Stimulated activated effector memory CD8-positive, alpha-beta T cell treated with anti-CD3 and anti-CD28 coated beads, Interleukin-12 subunit alpha, Interleukin-12 subunit beta, amount 100 ng/mL, for 72 hours (primary cell): Measurements from ENCODE around the gene AHI1.

Source experiments
- ATAC-seq: fragments of 150-1000 bp; cut with Tn5 transposase; 2 replicates; pipeline ENCODE4 v1.10.0; 2021
- DNase-seq, 2 donors: peaks; one replicate each; pipeline ENCODE4 v3.0.0; 2021 to 2022; ENCODE audit warnings: low spot score in 2 of 2
- H3K27ac Mint-ChIP-seq: one replicate; pipeline ENCODE4 v1.8.0; 2022; ENCODE audit warnings: mild to moderate bottlenecking, mixed read lengths
- H3K36me3 Mint-ChIP-seq: one replicate; pipeline ENCODE4 v1.8.0; 2022; ENCODE audit warnings: mild to moderate bottlenecking, mixed read lengths
- H3K4me1 Mint-ChIP-seq: one replicate; pipeline ENCODE4 v1.8.0; 2022; ENCODE audit warnings: mixed read lengths
- H3K4me3 Mint-ChIP-seq: one replicate; pipeline ENCODE4 v1.8.0; 2022; ENCODE audit warnings: mild to moderate bottlenecking, mixed read lengths
- H3K9me3 Mint-ChIP-seq: one replicate; pipeline ENCODE4 v1.8.0; 2022; ENCODE audit warnings: mixed read lengths

Gene AHI1

GRCh38 chr6:135298455-135298854, 199.1 kb downstream of the AHI1 start:
- peak; percentile 79 for ATAC-seq
- H3K4me1 Mint-ChIP-seq, result peaks cover 24% of the 10 kb centered on the region
- peak overlapping the region; percentile 62 for H3K27ac Mint-ChIP-seq
- peaks cover 3% of the 10 kb centered on the region for H3K9me3 Mint-ChIP-seq
- DNase-seq, result no peak
- peak overlapping the region; percentile 32 for H3K4me3 Mint-ChIP-seq
- no peaks in the 10 kb centered on the region for H3K36me3 Mint-ChIP-seq

GRCh38 chr6:135296715-135297114, 200.8 kb downstream of the AHI1 start:
- Mint-ChIP-seq H3K4me1 (peaks cover 24% of the 10 kb centered on the region), H3K9me3 (peaks cover 3% of the 10 kb centered on the region), H3K4me3 (no peak overlapping the region), H3K27ac (no peak overlapping the region), H3K36me3 (no peaks in the 10 kb centered on the region)
- ATAC-seq (peak; percentile 61), DNase-seq (no peak)

DNA sequence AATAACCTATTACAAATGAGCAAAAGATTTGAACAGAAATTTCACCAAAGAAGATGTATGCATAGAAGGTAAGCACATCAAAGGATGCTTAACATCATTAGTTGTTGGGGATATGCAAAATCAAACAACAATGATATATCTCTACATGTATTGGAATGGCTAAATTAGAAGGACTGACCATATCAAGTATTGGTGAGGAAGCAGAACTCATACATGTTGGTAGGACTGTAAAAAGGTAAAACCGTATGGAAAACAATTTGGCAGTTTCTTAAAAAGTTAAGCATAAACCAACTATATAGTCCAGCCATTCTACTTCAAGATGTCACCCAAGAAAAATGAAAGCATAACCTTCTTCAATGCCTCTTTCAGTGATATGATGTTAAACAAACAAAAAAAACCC, 202.5 kb downstream of the AHI1 start:
- Mint-ChIP-seq H3K27ac (no peak overlapping the region), H3K36me3 (no peaks in the 10 kb centered on the region), H3K9me3 (peaks cover 3% of the 10 kb centered on the region), H3K4me1 (peaks cover 24% of the 10 kb centered on the region), H3K4me3 (no peak overlapping the region)
- DNase-seq, result no peak
- ATAC-seq, result no peak

DNA sequence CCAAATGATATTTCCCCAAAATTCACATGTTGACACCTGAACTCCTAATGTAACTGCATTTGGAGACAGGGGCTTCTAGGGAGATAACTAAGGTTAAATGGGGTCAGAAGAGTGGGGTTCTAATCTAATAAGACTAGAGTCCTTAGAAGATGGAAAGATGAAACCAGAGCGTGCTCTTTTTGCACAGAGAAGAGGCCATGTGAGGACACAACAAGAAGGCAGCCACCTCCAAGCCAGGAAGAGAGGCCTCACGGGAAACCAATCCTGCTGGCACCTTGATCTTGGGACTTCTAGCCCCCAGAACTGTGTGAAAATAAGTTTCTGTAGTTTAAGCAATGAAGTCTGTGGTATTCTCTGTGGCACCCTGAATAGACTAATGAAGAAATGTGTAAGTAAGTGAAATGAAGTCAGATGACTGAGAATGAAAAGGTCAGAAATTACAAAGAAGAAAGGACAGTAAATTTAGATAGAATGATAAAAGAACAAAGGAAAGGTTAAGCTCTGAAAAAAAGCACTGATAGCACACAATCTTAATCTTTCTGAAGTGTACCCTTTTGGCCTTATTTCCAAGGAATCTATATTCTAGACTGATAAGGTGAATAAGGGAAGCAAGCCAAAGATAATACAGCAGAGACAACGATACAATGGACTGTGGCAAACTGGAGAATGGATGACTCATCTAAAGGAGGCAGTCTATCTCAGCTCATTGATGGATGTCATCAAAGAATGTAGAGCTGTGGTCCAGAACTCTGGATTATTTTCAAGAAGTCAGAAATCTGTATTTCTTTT, 206.1 kb downstream of the AHI1 start:
- Mint-ChIP-seq H3K27ac (no peak overlapping the region), H3K36me3 (peaks cover 5% of the 10 kb centered on the region), H3K4me1 (peaks cover 14% of the 10 kb centered on the region), H3K4me3 (no peak overlapping the region), H3K9me3 (peaks cover 3% of the 10 kb centered on the region)
- peak; percentile 86 for ATAC-seq
- DNase-seq, result no peak

- ATAC-seq (no peak), DNase-seq (no peak)
- no peaks in the 10 kb centered on the region for H3K9me3 Mint-ChIP-seq
- peaks cover 10% of the 10 kb centered on the region for H3K4me1 Mint-ChIP-seq
- H3K4me3 Mint-ChIP-seq, result no peak overlapping the region
- H3K36me3 Mint-ChIP-seq, result peaks cover 5% of the 10 kb centered on the region
- no peak overlapping the region for H3K27ac Mint-ChIP-seq
Measured at GRCh38 chr6:135289816-135290215, 207.7 kb downstream of the AHI1 start.

DNA sequence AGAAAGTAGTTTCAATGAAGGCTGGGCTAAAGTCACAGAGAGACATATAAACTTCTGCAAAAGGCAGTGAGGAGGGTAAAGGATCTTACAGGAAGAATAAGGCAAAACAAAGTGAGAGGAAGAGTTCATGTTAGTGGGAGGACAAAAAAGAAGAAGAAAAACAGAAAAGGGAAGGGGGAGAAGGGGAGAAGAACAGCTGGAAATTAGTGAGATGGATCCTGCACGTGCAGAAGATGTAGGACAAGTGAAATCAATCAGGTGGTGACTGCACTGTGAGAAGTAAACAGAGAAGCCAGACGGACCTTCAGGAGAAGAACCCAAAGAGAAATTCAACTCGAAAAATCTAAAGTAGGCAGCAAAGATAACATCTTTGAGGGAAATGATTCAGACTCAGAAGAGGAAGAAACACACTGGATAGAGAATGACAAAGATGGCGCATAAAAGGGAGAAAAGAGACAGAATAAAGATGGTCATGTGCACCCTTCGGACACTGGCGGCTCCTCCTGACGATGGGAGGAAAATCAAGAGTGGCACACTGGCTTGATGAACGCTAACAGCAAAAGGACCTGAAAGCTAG, 210.5 kb downstream of the AHI1 start:
- Mint-ChIP-seq H3K9me3 (no peaks in the 10 kb centered on the region), H3K4me3 (no peak overlapping the region), H3K4me1 (peaks cover 10% of the 10 kb centered on the region), H3K36me3 (peaks cover 5% of the 10 kb centered on the region), H3K27ac (no peak overlapping the region)
- DNase-seq (no peak), ATAC-seq (peak; percentile 24)

DNA sequence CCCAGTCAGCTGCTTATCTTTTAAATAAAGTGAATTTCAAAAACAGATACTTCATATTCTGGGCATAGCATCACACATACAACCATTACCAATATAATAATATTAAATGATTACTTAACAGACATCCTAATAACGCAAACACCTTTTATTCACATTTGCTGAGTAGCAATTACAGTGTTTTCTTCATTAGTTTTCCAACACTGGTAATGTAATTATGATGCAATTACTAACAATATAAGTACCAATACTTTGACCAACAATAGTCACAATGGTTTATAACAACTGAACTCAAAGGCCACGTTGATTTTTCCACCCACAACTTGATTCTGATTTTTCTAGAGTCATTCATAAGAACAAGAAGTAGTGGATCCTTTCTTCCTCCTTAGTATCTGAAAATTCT, 212.4 kb downstream of the AHI1 start:
- H3K36me3 Mint-ChIP-seq, result peaks cover 5% of the 10 kb centered on the region
- no peak for DNase-seq
- H3K27ac Mint-ChIP-seq, result no peak overlapping the region
- no peaks in the 10 kb centered on the region for H3K9me3 Mint-ChIP-seq
- ATAC-seq, result no peak
- peaks cover 10% of the 10 kb centered on the region for H3K4me1 Mint-ChIP-seq
- no peak overlapping the region for H3K4me3 Mint-ChIP-seq

- no peak overlapping the region for H3K4me3 Mint-ChIP-seq
- H3K36me3 Mint-ChIP-seq, result peaks cover under 1% of the 10 kb centered on the region
Measured at GRCh38 chr6:135283926-135284325, 213.6 kb downstream of the AHI1 start.

GRCh38 chr6:135282395-135282794, 215.1 kb downstream of the AHI1 start:
- DNase-seq (no peak), ATAC-seq (no peak)
- no peak overlapping the region for H3K4me3 Mint-ChIP-seq
- H3K9me3 Mint-ChIP-seq, result no peaks in the 10 kb centered on the region
- no peak overlapping the region for H3K27ac Mint-ChIP-seq
- no peaks in the 10 kb centered on the region for H3K36me3 Mint-ChIP-seq
- peaks cover 8% of the 10 kb centered on the region for H3K4me1 Mint-ChIP-seq

More at GRCh38 chr6:135283926-135284325, 213.6 kb downstream of the AHI1 start:
- H3K27ac Mint-ChIP-seq, result no peak overlapping the region
- ATAC-seq (no peak), DNase-seq (no peak)
- no peaks in the 10 kb centered on the region for H3K9me3 Mint-ChIP-seq
- H3K4me1 Mint-ChIP-seq, result peaks cover 10% of the 10 kb centered on the region

DNA sequence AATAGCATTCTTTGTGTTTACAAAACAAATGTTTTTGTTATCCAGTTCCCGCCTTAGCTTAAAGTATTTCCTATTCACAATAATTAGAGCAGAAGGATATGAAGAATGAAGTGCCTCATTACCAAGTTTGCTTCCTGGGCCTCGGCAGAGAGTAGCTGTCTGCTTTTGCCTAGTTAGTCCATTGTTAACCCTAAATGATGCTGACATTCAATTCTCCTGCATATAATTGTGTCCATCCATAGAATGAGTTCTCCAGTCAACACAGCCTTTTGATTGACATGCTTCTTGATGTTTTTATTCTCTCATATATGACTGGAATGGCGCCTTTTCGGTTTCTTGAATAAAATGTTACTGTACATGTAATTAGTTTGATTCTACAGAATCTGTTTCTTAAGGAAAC, 215.6 kb downstream of the AHI1 start:
- H3K4me1 Mint-ChIP-seq, result peaks cover 4% of the 10 kb centered on the region
- ATAC-seq, result no peak

DNA sequence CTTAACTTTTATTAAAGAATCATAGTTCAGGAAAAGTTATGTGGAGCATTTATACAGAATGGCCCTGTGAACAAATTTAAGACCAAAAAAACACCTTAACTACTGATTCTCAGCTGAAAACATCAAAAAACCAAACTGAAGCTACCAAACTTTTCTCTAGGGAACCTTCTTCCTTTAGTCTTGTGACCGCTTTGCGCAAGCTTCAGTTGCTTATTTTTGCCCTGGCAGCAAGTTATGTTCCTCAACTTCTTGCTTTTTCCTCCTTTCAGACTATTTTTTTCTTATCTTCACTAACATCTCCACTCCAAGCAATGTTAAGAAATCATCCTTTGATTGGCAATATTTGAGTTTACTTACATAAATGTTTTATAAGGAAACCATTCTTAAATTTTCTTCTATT, 216.3 kb downstream of the AHI1 start:
- ATAC-seq (no peak), DNase-seq (no peak)
- H3K9me3 Mint-ChIP-seq, result no peaks in the 10 kb centered on the region
- no peaks in the 10 kb centered on the region for H3K36me3 Mint-ChIP-seq
- no peaks in the 10 kb centered on the region for H3K4me1 Mint-ChIP-seq
- H3K27ac Mint-ChIP-seq, result no peak overlapping the region
- no peak overlapping the region for H3K4me3 Mint-ChIP-seq

More for the DNA sequence above, 215.6 kb downstream of the AHI1 start:
- H3K4me3 Mint-ChIP-seq, result no peak overlapping the region
- DNase-seq, result no peak
- H3K36me3 Mint-ChIP-seq, result no peaks in the 10 kb centered on the region
- no peak overlapping the region for H3K27ac Mint-ChIP-seq
- H3K9me3 Mint-ChIP-seq, result no peaks in the 10 kb centered on the region

GRCh38 chr6:135280375-135281136, 217.0 kb downstream of the AHI1 start:
- Mint-ChIP-seq H3K4me3 (no peak overlapping the region), H3K9me3 (no peaks in the 10 kb centered on the region), H3K4me1 (no peaks in the 10 kb centered on the region), H3K27ac (no peak overlapping the region), H3K36me3 (no peaks in the 10 kb centered on the region)
- no peak for ATAC-seq
- DNase-seq, result no peak

GRCh38 chr6:135277422-135277821, 220.1 kb downstream of the AHI1 start:
- Mint-ChIP-seq H3K4me3 (no peak overlapping the region), H3K4me1 (no peaks in the 10 kb centered on the region), H3K9me3 (no peaks in the 10 kb centered on the region), H3K36me3 (no peaks in the 10 kb centered on the region), H3K27ac (no peak overlapping the region)
- no peak for ATAC-seq
- DNase-seq, result no peak

- no peaks in the 10 kb centered on the region for H3K9me3 Mint-ChIP-seq
- no peak overlapping the region for H3K27ac Mint-ChIP-seq
- ATAC-seq, result no peak
Measured at GRCh38 chr6:135274561-135275293, 222.8 kb downstream of the AHI1 start.

DNA sequence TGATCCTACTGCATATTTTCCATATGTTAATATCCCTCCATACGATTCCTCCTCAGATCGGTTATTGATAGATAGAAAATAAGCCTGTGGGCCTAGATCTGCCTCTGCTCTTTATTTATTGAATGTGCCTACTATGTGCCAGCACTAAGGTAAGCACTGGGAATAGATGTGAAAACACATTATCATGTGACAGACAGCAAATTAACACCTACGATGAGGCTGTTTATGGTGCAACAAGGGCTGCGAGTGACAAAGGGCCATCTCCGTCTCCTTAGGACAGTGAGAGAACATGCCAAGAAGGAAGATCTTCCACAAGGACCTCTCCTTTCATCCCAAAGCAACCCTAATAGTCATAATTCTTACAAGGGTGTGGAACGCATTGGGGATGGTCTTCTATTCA, 225.9 kb downstream of the AHI1 start:
- DNase-seq, result no peak
- ATAC-seq, result no peak
- Mint-ChIP-seq H3K9me3 (no peaks in the 10 kb centered on the region), H3K4me1 (no peaks in the 10 kb centered on the region), H3K4me3 (no peak overlapping the region), H3K27ac (no peak overlapping the region), H3K36me3 (no peaks in the 10 kb centered on the region)

More at GRCh38 chr6:135274561-135275293, 222.8 kb downstream of the AHI1 start:
- Mint-ChIP-seq H3K4me1 (no peaks in the 10 kb centered on the region), H3K36me3 (no peaks in the 10 kb centered on the region), H3K4me3 (no peak overlapping the region)
- DNase-seq, result no peak
